ENCODE results near the gene DYNC1LI1.
"Not testable (repeated sequence)": the region's sequence is repeated elsewhere in the genome, so short reads cannot be mapped to it uniquely, and the experiment has no call there.

The DYNC1LI1 gene

DNA sequence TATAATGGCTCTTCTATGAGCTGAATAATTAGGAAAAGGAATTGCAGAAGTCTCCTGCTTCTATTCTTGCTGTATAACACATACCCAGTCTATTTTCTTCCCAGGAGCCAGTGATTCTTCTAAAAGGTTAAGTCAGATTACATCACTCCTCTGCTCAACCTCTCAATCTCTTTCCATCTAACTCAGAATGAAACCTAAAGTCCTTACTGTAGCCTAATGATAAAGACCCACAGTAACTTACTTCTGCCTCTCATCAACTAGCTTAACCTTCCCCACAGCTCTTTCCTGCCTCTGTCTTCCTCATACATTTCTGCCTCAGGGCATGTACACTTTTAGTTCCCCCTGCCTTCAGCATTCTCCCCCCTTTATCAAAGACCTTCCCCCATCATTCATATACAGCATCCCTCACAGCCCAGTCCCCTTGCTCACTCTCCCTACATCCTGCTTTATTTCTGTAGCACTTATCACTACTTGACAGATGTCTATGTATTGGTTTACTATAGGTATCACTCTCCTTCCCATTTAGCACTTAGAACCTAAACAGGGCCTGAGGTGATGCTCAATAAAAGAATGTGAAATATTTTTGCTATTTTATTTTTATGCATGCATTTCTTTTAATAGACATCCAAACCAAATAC, 39.5 kb downstream of the DYNC1LI1 start:
- Mint-ChIP-seq H3K27ac (peak overlapping the region; percentile 80), H3K36me3 (ENCODE audit: low read depth) (peaks cover 84% of the 10 kb centered on the region), H3K4me3 (no peak overlapping the region), H3K9me3 (no peaks in the 10 kb centered on the region), H3K4me1 (ENCODE audit: low read depth) (peaks cover 8% of the 10 kb centered on the region), H3K27me3 (no peaks in the 10 kb centered on the region)
- DNase-seq: no peak

DNA sequence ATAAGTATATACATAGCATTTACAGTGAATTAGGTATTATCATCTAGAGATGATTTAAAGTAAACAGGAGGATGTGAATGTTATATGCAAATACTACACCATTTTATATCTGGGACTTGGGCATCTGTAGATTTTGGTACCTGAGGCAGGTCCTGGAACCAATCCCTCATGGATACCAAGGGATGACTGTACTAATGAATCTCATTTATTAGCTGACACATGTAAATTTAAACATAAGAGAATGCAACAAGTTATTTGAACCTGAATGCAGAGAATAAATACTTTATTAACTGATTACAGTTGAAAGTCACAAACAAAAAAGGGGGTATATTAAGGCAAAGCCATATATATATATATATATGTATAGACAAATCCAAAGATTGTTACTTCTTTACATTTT, 44.9 kb downstream of the DYNC1LI1 start:
- peaks cover 60% of the 10 kb centered on the region for H3K36me3 Mint-ChIP-seq (ENCODE audit: low read depth)
- H3K27ac Mint-ChIP-seq: no peak overlapping the region
- H3K9me3 Mint-ChIP-seq: no peaks in the 10 kb centered on the region
- no peaks in the 10 kb centered on the region for H3K27me3 Mint-ChIP-seq
- DNase-seq: no peak
- no peaks in the 10 kb centered on the region for H3K4me1 Mint-ChIP-seq (ENCODE audit: low read depth)
- H3K4me3 Mint-ChIP-seq: no peak overlapping the region

DNA sequence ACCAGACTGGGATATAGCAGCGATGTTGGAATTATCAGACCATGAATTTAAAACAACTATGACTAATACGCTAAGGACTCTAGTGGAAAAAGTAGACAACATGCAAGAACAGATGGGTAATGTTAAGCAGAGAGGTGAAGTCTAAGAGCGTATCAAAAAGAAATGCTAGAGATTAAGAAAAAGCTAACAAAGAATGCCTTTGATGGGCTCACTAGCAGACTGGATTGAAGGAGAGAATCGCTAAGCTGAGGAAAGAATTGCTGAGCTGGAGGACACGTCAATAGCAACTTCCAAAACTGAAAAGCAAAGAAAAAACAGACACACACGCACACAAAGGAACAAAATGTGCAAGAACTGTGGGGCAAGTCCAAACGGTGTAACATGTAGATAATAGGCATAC, 48.0 kb downstream of the DYNC1LI1 start:
- Mint-ChIP-seq H3K4me1 (ENCODE audit: low read depth) (peaks cover 1% of the 10 kb centered on the region), H3K27me3 (no peaks in the 10 kb centered on the region), H3K27ac (no peak overlapping the region), H3K4me3 (no peak overlapping the region), H3K36me3 (ENCODE audit: low read depth) (peaks cover 45% of the 10 kb centered on the region), H3K9me3 (no peaks in the 10 kb centered on the region)
- no peak for DNase-seq

DNA sequence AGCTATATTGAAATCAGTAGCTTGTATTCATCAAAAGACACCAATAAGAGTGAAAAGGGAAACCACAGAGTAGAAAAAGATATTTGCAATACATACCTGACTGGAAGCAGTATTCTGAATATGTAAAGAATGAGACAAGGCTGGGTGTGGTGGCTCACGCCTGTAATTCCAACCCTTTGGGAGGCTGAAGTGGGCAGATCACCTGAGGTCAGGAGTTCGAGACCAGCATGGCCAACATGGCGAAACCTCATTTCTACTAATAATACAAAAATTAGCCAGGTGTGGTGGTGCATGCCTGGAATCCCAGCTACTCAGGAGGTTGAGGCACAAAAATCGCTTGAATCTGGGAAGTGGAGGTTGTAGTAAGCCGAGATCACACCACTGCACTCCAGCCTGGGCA, 51.7 kb downstream of the DYNC1LI1 start:
- not testable (repeated sequence) for H3K4me1 Mint-ChIP-seq (ENCODE audit: low read depth); H3K4me3 Mint-ChIP-seq; DNase-seq; H3K9me3 Mint-ChIP-seq; H3K27me3 Mint-ChIP-seq
- Mint-ChIP-seq H3K27ac (peak overlapping the region; percentile 47), H3K36me3 (ENCODE audit: low read depth) (peaks cover 15% of the 10 kb centered on the region)

DNA sequence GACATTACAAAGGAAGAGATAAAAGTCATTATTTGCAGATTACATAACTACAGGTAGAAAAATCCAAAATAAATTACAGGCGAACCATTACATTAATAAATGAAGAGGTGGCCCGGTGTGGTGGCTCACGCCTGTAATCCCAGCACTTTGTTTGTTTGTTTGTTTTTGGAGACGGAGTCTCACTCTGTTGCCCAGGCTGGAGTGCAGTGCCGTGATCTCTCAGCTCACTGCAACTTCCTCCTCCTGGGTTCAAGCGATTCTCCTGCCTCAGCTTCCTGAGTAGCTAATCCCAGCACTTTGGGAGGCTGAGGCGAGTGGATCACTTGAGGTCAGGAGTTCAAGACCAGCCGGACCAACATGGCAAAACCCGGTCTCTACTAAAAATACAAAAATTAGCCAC, 53.9 kb downstream of the DYNC1LI1 start:
- not testable (repeated sequence) for H3K4me3 Mint-ChIP-seq; DNase-seq; H3K4me1 Mint-ChIP-seq (ENCODE audit: low read depth); H3K9me3 Mint-ChIP-seq; H3K27me3 Mint-ChIP-seq
- peak overlapping the region; percentile 29 for H3K27ac Mint-ChIP-seq
- peaks cover 12% of the 10 kb centered on the region for H3K36me3 Mint-ChIP-seq (ENCODE audit: low read depth)

DNA sequence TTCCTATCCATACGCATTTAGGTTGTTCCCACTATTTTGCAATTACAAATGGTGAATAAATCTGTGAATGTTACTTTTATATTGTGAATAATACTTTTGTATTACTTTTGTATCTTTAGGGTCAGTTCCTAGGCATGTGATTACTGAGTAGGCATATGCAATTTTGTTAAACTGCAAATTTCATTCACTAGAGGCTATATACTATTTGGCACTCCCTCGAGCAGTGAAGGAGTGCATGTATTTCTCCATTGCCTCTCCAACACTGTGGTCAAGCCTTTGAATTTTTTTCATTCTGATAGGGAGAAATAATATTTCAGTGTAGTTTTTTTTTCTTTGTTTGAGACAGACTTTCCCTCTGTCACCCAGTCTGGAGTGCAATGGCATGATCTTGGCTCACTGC, 59.7 kb downstream of the DYNC1LI1 start:
- Mint-ChIP-seq H3K27ac (no peak overlapping the region), H3K27me3 (no peaks in the 10 kb centered on the region), H3K4me3 (no peak overlapping the region), H3K9me3 (no peaks in the 10 kb centered on the region), H3K36me3 (ENCODE audit: low read depth) (no peaks in the 10 kb centered on the region), H3K4me1 (ENCODE audit: low read depth) (no peaks in the 10 kb centered on the region)
- no peak for DNase-seq

DNA sequence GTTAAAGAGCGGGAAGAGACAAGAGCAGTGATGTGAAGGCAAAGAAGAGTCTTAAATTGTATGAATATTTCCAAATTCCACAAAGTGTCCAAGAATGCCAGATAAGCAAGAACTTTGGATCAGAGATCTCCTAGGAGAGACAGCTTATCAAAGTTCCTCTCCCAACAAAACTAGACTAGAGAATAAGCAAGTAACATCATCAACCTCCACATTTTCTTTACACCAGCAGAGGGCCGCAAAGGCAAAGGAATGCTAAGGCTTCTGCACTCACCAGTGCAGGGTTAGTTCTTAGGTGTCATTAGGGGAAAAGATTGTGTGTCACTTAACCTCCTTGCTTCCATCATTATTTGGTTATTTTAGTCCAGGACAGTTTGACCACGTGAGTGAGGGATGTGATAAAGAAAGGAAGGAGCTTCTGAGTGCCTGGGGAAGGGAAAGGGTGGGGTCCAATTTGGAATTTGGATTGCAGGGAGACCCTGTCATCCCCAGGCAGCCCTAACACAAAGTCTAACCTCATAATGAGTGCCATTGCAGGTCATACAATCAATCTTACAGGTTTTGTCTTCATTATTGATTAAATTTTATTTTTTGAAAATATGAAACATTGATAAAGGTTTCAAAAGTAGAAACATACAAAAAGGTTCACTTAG, 60.5 kb downstream of the DYNC1LI1 start:
- H3K27ac Mint-ChIP-seq: no peak overlapping the region
- no peaks in the 10 kb centered on the region for H3K9me3 Mint-ChIP-seq
- H3K4me3 Mint-ChIP-seq: no peak overlapping the region
- DNase-seq: peak; percentile 52
- no peaks in the 10 kb centered on the region for H3K27me3 Mint-ChIP-seq
- H3K36me3 Mint-ChIP-seq (ENCODE audit: low read depth): no peaks in the 10 kb centered on the region
- no peaks in the 10 kb centered on the region for H3K4me1 Mint-ChIP-seq (ENCODE audit: low read depth)

DNA sequence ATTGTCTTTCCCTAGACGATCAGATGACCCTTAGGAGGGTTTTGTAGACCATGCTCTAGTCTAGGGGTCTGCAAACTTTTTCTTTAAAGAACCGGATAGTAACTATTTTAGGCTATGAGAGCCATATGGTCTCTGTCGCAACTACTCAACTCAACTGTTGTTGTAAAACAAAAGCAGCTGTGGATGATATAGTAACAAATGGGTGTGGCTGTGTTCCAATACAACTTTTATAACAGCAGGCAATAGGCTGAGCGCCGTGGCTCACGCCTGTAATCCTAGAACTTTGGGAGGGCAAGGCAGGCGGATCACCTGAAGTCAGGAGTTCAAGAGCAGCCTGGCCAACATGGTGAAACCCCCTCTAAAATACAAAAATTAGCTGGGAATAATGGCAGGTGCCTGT, 61.9 kb downstream of the DYNC1LI1 start:
- Mint-ChIP-seq H3K9me3 (no peaks in the 10 kb centered on the region), H3K4me3 (no peak overlapping the region), H3K36me3 (ENCODE audit: low read depth) (no peaks in the 10 kb centered on the region), H3K4me1 (ENCODE audit: low read depth) (no peaks in the 10 kb centered on the region), H3K27me3 (no peaks in the 10 kb centered on the region), H3K27ac (no peak overlapping the region)
- no peak for DNase-seq

DNA sequence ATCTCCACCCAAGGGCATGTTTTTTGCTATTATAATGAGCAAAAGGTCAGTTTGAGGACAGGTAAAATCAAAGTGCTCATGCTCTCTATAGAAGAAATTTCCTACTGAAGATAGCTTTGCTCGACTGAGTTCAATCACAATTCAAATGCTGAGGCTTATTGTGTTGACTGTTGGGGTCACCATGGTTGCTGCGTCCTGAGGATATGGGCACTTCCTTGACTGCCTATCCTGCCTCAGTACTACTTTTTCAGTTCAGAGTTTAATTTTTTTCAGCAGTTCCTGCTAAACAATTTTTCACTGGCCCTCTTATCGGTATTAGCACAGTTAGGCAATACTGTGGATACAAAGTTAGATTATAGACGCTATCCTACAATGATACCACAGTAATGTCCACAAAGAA, 64.2 kb downstream of the DYNC1LI1 start:
- no peaks in the 10 kb centered on the region for H3K9me3 Mint-ChIP-seq
- H3K4me1 Mint-ChIP-seq (ENCODE audit: low read depth): peaks cover 11% of the 10 kb centered on the region
- no peak overlapping the region for H3K27ac Mint-ChIP-seq
- H3K36me3 Mint-ChIP-seq (ENCODE audit: low read depth): peaks cover 7% of the 10 kb centered on the region
- H3K4me3 Mint-ChIP-seq: no peak overlapping the region
- DNase-seq: no peak
- no peaks in the 10 kb centered on the region for H3K27me3 Mint-ChIP-seq

DNA sequence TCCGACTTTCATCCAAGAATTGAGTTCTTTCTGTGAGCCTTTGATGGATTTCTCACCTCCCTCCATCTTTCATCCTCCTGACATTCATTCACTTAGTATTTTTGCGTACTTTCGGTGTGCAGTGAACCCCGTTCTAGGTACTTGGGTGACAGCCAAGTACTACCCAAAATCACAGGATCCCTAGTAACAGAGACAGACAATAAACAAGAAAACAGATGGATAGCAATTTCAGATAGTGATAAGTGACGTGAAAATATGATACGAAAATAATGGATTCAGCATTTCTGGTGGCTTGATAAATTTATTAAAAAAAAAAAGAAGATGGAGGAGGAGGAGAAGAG, 67.7 kb downstream of the DYNC1LI1 start:
- H3K9me3 Mint-ChIP-seq: no peaks in the 10 kb centered on the region
- H3K27me3 Mint-ChIP-seq: no peaks in the 10 kb centered on the region
- H3K4me1 Mint-ChIP-seq (ENCODE audit: low read depth): peaks cover 38% of the 10 kb centered on the region
- H3K4me3 Mint-ChIP-seq: peak overlapping the region; percentile 94
- no peak for DNase-seq
- H3K27ac Mint-ChIP-seq: peak overlapping the region; percentile 91
- peaks cover 28% of the 10 kb centered on the region for H3K36me3 Mint-ChIP-seq (ENCODE audit: low read depth)

DNA sequence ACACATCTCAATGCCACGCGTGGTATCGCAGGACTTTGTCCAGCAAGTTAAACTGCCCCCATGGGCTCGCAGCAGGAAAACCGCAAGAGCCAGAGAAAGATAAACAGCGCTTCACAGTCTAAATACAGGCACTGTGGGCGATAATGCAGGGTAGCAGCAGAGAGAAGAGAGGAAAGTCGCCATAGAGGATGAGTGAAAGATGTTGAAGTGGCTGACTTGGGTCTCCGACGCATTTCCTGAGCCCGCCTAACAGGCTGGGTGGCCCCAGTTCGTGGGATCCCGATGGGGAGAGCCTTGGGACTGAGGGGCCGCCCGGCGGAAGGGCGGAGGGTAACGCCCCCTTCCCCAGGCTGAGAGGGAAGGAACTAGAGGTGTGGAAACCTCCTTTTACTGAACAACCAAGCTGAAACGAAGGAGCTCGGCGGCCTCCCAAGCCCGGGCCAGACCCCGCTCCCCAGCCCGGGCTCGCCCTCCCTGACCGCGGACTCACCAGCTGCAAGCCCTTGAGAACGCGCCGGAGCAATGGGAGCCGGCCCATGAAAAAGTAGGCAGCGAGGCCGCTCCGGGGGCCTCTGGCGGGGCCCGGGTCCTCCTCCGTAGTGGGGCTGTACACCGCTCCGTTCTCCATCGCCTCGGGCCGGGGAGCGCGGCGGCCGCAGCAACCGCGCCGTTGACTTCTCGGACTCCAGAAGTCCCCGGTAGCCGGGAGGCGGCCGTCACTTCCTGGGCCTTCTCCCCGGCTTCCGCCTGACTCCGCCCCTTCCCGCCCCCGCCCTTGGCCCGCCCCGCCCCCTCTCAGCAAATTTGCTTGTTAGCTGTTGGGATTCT, 68.3 kb downstream of the DYNC1LI1 start, which contains the start of gene CMTM6:
Gene CMTM6 (minus strand): TSS at position 735 of the 828 bp plus-strand sequence. CDS start 107 bp downstream, at position 628.
- Mint-ChIP-seq H3K4me1 (ENCODE audit: low read depth) (peaks cover 41% of the 10 kb centered on the region), H3K27ac (peak within 1 kb of the TSS; percentile 91), H3K36me3 (ENCODE audit: low read depth) (peaks cover 32% of the 10 kb centered on the region), H3K9me3 (no peaks in the 10 kb centered on the region), H3K4me3 (peak within 1 kb of the TSS; percentile 94), H3K27me3 (no peaks in the 10 kb centered on the region)
- DNase-seq: peak; percentile 84

DNA sequence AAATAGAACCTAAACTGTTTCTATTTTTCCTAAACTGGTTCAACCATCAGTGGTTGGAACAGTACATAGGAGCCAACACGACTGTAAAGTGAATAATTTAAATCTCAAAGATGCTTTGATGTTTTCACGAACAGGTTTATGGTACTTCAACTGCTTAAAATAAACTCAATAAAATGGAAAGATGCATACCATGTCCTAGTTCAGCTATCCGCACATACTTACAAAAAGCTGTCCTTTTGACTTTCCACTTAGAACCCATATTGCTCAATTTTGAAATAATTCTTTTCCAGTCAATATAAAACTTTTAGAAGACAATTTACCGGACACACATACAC, 68.9 kb downstream of the DYNC1LI1 start:
- Mint-ChIP-seq H3K36me3 (ENCODE audit: low read depth) (peaks cover 33% of the 10 kb centered on the region), H3K27me3 (no peaks in the 10 kb centered on the region), H3K27ac (peak overlapping the region; percentile 91), H3K9me3 (no peaks in the 10 kb centered on the region), H3K4me3 (peak overlapping the region; percentile 94), H3K4me1 (ENCODE audit: low read depth) (peaks cover 43% of the 10 kb centered on the region)
- no peak for DNase-seq

DNA sequence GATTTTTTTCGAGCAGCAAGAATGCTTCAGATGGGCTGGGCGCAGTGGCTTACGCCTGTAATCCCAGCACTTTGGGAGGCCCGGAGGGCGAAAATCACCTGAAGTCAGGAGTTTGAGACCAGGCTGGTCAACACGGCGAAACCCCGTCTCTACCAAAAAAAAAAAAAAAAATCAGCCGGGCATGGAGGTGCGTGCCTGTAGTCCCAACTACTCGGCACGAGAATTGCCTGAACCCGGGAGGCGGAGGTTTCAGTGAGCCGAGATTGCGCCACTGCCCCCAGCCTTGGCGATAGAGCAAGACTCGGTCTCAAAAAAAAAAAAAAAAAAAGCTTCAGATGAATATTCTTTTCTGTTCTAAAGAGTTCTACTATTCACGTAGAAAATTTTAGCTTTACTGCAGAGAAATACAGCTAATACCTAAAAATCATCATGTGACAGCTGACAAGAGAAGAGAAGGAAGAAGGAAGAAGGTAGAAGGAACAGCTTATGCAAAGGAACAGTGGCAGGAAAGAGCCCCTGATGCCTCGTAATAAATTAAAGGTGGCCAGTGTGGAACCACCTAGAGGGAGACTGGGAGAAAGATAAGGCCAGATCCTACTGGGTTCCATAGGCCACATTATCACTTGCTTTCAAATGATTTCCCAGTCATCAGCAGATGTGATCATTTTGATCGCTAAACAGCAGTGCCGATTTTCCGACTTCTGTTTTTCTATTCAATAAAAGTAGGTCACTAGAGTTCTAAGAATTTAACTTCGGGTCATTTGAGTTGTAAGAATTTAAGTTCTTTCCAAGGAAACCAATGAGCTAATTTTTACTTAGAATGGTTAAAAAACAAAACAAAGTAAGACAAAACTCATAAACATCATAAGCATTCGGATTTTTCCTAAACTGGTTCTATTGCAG, 69.5 kb downstream of the DYNC1LI1 start:
- peak overlapping the region; percentile 94 for H3K4me3 Mint-ChIP-seq
- H3K4me1 Mint-ChIP-seq (ENCODE audit: low read depth): peaks cover 48% of the 10 kb centered on the region
- no peaks in the 10 kb centered on the region for H3K9me3 Mint-ChIP-seq
- no peaks in the 10 kb centered on the region for H3K27me3 Mint-ChIP-seq
- no peak for DNase-seq
- H3K27ac Mint-ChIP-seq: peak overlapping the region; percentile 91
- peaks cover 39% of the 10 kb centered on the region for H3K36me3 Mint-ChIP-seq (ENCODE audit: low read depth)

DNA sequence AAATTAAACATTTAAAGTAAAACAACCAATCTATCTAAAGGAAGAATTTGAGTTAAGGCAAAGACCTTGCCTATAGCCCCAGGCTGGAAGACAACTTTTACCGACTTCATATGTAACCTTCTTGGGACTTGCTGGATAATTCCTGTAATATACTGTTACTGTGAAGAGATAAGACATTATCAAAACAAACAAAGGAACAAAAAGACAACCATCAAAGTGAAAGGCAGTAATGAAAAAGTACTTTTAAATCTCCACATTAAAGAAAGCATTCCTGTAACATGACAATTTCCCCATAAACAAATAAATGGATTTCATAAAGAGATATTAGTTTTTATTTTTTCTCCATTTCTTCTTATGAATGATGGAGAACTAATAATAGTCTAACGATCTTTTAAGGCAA, 70.4 kb downstream of the DYNC1LI1 start:
- peaks cover 47% of the 10 kb centered on the region for H3K36me3 Mint-ChIP-seq (ENCODE audit: low read depth)
- H3K4me3 Mint-ChIP-seq: peak overlapping the region; percentile 94
- no peaks in the 10 kb centered on the region for H3K9me3 Mint-ChIP-seq
- peaks cover 55% of the 10 kb centered on the region for H3K4me1 Mint-ChIP-seq (ENCODE audit: low read depth)
- no peak for DNase-seq
- no peak overlapping the region for H3K27ac Mint-ChIP-seq
- H3K27me3 Mint-ChIP-seq: no peaks in the 10 kb centered on the region

Data from activated T-cell treated with anti-CD3 and anti-CD28 coated beads, Interleukin-2, amount 50 U/mL, for 24 hours (primary cell).